LNCaP clone FGC (cell line): ENCODE measurements around the gene GARIN5A.

Experiments
- DNase-seq: peaks from one replicate; pipeline ENCODE4 v3.0.0-alpha.2; 2011; ENCODE audit warnings: low read depth
- H3K4me3 ChIP-seq: 2 replicates; pipeline ENCODE4 v1.5.1; 2011; ENCODE audit warnings: mild to moderate bottlenecking, low read depth, low read length, control low read depth
- CTCF ChIP-seq: IDR thresholded peaks from 2 replicates; pipeline ENCODE4 v1.5.1; 2012; ENCODE audit warnings: mild to moderate bottlenecking; ENCODE audit not compliant: control insufficient read depth, insufficient read depth; ENCODE audit errors: extremely low read depth

The GARIN5A gene

GRCh38 chr19:50425581-50425980 is 51.1 kb downstream of the GARIN5A start:
- no peak for DNase-seq
- no peak overlapping the region for H3K4me3 ChIP-seq
- no peak for TF ChIP-seq CTCF

- DNase-seq: no peak
- H3K4me3 ChIP-seq: no peak overlapping the region
- TF ChIP-seq CTCF: no peak
Observed at GRCh38 chr19:50423279-50424113, 53.2 kb downstream of the GARIN5A start.

GRCh38 chr19:50422397-50423278 is 54.0 kb downstream of the GARIN5A start:
- TF ChIP-seq CTCF: no peak
- DNase-seq: no peak
- no peak overlapping the region for H3K4me3 ChIP-seq

GRCh38 chr19:50420808-50421207 is 55.8 kb downstream of the GARIN5A start:
- no peak for DNase-seq
- H3K4me3 ChIP-seq: no peak overlapping the region
- TF ChIP-seq CTCF: no peak

GRCh38 chr19:50420127-50420526 is 56.5 kb downstream of the GARIN5A start:
- TF ChIP-seq CTCF: no peak
- DNase-seq: no peak
- H3K4me3 ChIP-seq: no peak overlapping the region

- TF ChIP-seq CTCF: no peak
- H3K4me3 ChIP-seq: no peak overlapping the region
Observed at GRCh38 chr19:50419580-50420035, 57.0 kb downstream of the GARIN5A start.

More at GRCh38 chr19:50419580-50420035, 57.0 kb downstream of the GARIN5A start:
- DNase-seq: no peak
